ENCODE data around the gene TNFRSF11A.

Gene TNFRSF11A

GRCh38 chr18:62434798-62435197 is 109.7 kb downstream of the TNFRSF11A start:
- TF ChIP-seq CTCF (IDR thresholded peaks at IDR 0.05; ENCODE audit: low read depth, low read length): no peak
- no peak for DNase-seq (ENCODE audit: extremely low read depth, low read depth)

GRCh38 chr18:62435435-62436031 is 110.4 kb downstream of the TNFRSF11A start:
- no peak for DNase-seq (ENCODE audit: extremely low read depth, low read depth)
- TF ChIP-seq CTCF (IDR thresholded peaks at IDR 0.05; ENCODE audit: low read depth, low read length): no peak

- TF ChIP-seq CTCF (IDR thresholded peaks at IDR 0.05; ENCODE audit: low read depth, low read length): no peak
- no peak for DNase-seq (ENCODE audit: extremely low read depth, low read depth)
Measured at GRCh38 chr18:62436636-62437234, 111.6 kb downstream of the TNFRSF11A start.

GRCh38 chr18:62437235-62438017 is 112.3 kb downstream of the TNFRSF11A start:
- no peak for TF ChIP-seq CTCF (IDR thresholded peaks at IDR 0.05; ENCODE audit: low read depth, low read length)
- no peak for DNase-seq (ENCODE audit: extremely low read depth, low read depth)

- no peak for TF ChIP-seq CTCF (IDR thresholded peaks at IDR 0.05; ENCODE audit: low read depth, low read length)
- no peak for DNase-seq (ENCODE audit: extremely low read depth, low read depth)
Measured at GRCh38 chr18:62438018-62438329, 112.9 kb downstream of the TNFRSF11A start.

GRCh38 chr18:62438402-62438801 is 113.3 kb downstream of the TNFRSF11A start:
- no peak for DNase-seq (ENCODE audit: extremely low read depth, low read depth)
- TF ChIP-seq CTCF (IDR thresholded peaks at IDR 0.05; ENCODE audit: low read depth, low read length): no peak

- DNase-seq (ENCODE audit: extremely low read depth, low read depth): no peak
- no peak for TF ChIP-seq CTCF (IDR thresholded peaks at IDR 0.05; ENCODE audit: low read depth, low read length)
Measured at GRCh38 chr18:62438866-62439265, 113.8 kb downstream of the TNFRSF11A start.
